ENCODE results near the gene RTN4R. TPM values are rescaled to one million over a fixed set of nuclear protein-coding genes. Genes with fewer than 3 reads are reported as not detected.

Gene RTN4R
- total and polyA plus RNA-seq, 2 of the 13 experiments (the other 11 are each of a cell fraction or from before 2014, with no cell fraction given), result 0.22 to 0.77 TPM

- POLR2A ChIA-PET, result no interaction called here
- intact Hi-C loops (cut with micrococcal nuclease; ENCODE audit: unreplicated experiment), result loop anchor here (10.0 kb wide), 1 partner anchor 917 kb away; no protein-coding TSS in a partner anchor
- H3K27me3 ChIP-seq (ENCODE audit: control insufficient read depth in 1 of 2, insufficient read depth in 2 of 2, low read length in 2 of 2), result peaks cover 8 to 36% of the 10 kb centered on the region in 2 experiments; a peak in 4 of 5 replicates
- no peak overlapping the region for H2AFZ ChIP-seq (ENCODE audit: low read length)
- no TSS peak for BruUV-seq (replicated peaks)
- no peaks in the 10 kb centered on the region for H3K36me3 ChIP-seq (replicated peaks in 1 of 2; ENCODE audit: control insufficient read depth in 1 of 2, insufficient read depth in 2 of 2, low read length in 2 of 2)
- H3K4me1 ChIP-seq (ENCODE audit: insufficient read depth, low read length), result peaks cover 18% of the 10 kb centered on the region
- CTCF ChIA-PET (ENCODE audit: low intra/inter-chr PET ratio, low total read pairs), result no interaction called here
- H3K9me3 ChIP-seq (ENCODE audit: low read length), result no peaks in the 10 kb centered on the region
- TF ChIP-seq SCMH1 (CRISPR knock-in tag; IDR thresholded peaks at IDR 0.05; ENCODE audit: borderline replicate concordance) (no peak), ZBTB33 (CRISPR knock-in tag; IDR thresholded peaks at IDR 0.05) (no peak), NFRKB (IDR thresholded peaks at IDR 0.05) (no peak), ZNF407 (CRISPR knock-in tag; IDR thresholded peaks at IDR 0.05; ENCODE audit: not compliant biosample characterization) (no peak), GMEB2 (CRISPR knock-in tag; IDR thresholded peaks at IDR 0.05; ENCODE audit: low read depth) (no peak), XBP1 (CRISPR knock-in tag; IDR thresholded peaks at IDR 0.05) (no peak)
- H3K9ac ChIP-seq (ENCODE audit: insufficient read depth, low read depth, low read length), result no peak overlapping the region
- DNase-seq (ENCODE audit: low spot score), result no peak
- H3K79me2 ChIP-seq (ENCODE audit: insufficient read depth, low read length), result no peaks in the 10 kb centered on the region
- peaks cover 6% of the 10 kb centered on the region; the same call in 1 of the 2 replicates for H4K20me1 ChIP-seq (ENCODE audit: insufficient read depth, low read length)
- 22% methylated on average over 9 of the region's 14 CpGs for WGBS (ENCODE audit: low lambda C conversion rate)
- ATAC-seq, result no peak
- no peak overlapping the region for H3K4me2 ChIP-seq (ENCODE audit: low read depth, low read length)
- in situ Hi-C loops (cut with HindIII; ENCODE audit: extremely low pct_ligation_motif_present, low pct_unique_long_range_greater_than_20kb), result no loop called here
- H3K4me3 ChIP-seq (replicated peaks in 1 of 3; ENCODE audit: insufficient read depth in 1 of 3, low read depth in 2 of 3, low read length in 3 of 3), result no peak overlapping the region
- H3K27ac ChIP-seq (ENCODE audit: extremely low read length, insufficient read depth, low read length), result no peak overlapping the region
- no peak for FAIRE-seq
Measured at GRCh38 chr22:20261848-20262581, 6.1 kb downstream of the RTN4R start.

Measured in HepG2 (cell line).